GM12878 (cell line): Measurements from ENCODE around the gene NEAT1. TPM values are rescaled to one million over a fixed set of nuclear protein-coding genes. Genes with fewer than 3 reads are reported as not detected.

ENCODE experiments used
- ATAC-seq: fragments of 200-7000 bp; cut with Tn5 transposase; 3 replicates; pipeline ENCODE4 v1.9.1; 2020; ENCODE audit warnings: mild to moderate bottlenecking, moderate library complexity
- BruUV-seq: library from RNA; stranded (reverse); fragments of 400-500 nt; replicated peaks from 2 replicates; lab custom pipeline; 2021; lab: Mats Ljungman, UMichigan
- CTCF ChIA-PET: fragments of 300-600 bp; sonication (Branson Sonifier 250); formaldehyde crosslinking; extraction: SDS; loops from one replicate; lab custom pipeline; 2021; ENCODE audit warnings: inconsistent platforms; lab: Yijun Ruan, JAX
- POLR2A ChIA-PET: fragments of 350-600 bp; formaldehyde crosslinking; extraction: SDS; loops from one replicate; lab custom pipeline; 2021; ENCODE audit warnings: inconsistent platforms; lab: Charles Lee
- RAD21 ChIA-PET: fragments of 300-600 bp; sonication (Branson Sonifier 250); formaldehyde crosslinking; loops from one replicate; lab custom pipeline; 2023; ENCODE audit warnings: antibody characterized with exemption; ENCODE audit not compliant: unreplicated experiment; lab: Charles Lee
- SMC1A ChIA-PET: fragments of 300-600 bp; sonication (Branson Sonifier 250); formaldehyde crosslinking; loops from one replicate; lab custom pipeline; 2023; ENCODE audit not compliant: unreplicated experiment, uncharacterized antibody; lab: Charles Lee
- DNase-seq: peaks from one replicate; pipeline ENCODE4 v3.0.0-alpha.2; 2011; ENCODE audit warnings: low read depth, low spot score
- FAIRE-seq: peaks from 3 replicates; lab custom pipeline; 2011; peaks lifted over from hg19 to GRCh38; lab: Jason Lieb, UNC
- H2AFZ ChIP-seq: 2 replicates; pipeline ENCODE4 v1.6.0; 2011; ENCODE audit warnings: low read depth, low read length, control low read depth; ENCODE audit not compliant: control insufficient read depth
- H3K27ac ChIP-seq: 2 replicates; pipeline ENCODE4 v1.5.1; 2011; ENCODE audit warnings: control low read depth; ENCODE audit not compliant: control insufficient read depth, insufficient read depth
- H3K27me3 ChIP-seq, 2 experiments: replicated peaks in 1 of 2; 2 replicates each; pipeline versions ENCODE4 v1.6.0 to v1.6.1; 2011; ENCODE audit warnings: low read length in 1 of 2; ENCODE audit not compliant: control insufficient read depth in 2 of 2, insufficient read depth in 2 of 2
- H3K36me3 ChIP-seq, 2 experiments: 2 replicates each; pipeline ENCODE4 v1.5.1; 2011; ENCODE audit warnings: low read length in 1 of 2; ENCODE audit not compliant: control insufficient read depth in 2 of 2, insufficient read depth in 2 of 2
- H3K4me1 ChIP-seq: 2 replicates; pipeline ENCODE4 v1.6.1; 2011; ENCODE audit warnings: mild to moderate bottlenecking, low read length, moderate library complexity, mixed read lengths; ENCODE audit not compliant: control insufficient read depth, insufficient read depth
- H3K4me2 ChIP-seq: 2 replicates; pipeline ENCODE4 v1.6.0; 2011; ENCODE audit warnings: control low read depth; ENCODE audit not compliant: control insufficient read depth, insufficient read depth
- H3K4me3 ChIP-seq: fragments of 200-600 bp; sonication (generic); 2 replicates; pipeline ENCODE4 v1.5.1; 2016
- H3K79me2 ChIP-seq: 2 replicates; pipeline ENCODE4 v1.6.0; 2011; ENCODE audit warnings: low read length; ENCODE audit not compliant: control insufficient read depth, insufficient read depth
- H3K9ac ChIP-seq: 2 replicates; pipeline ENCODE4 v1.8.0; 2011; ENCODE audit warnings: low read length, control low read depth, mixed read lengths; ENCODE audit not compliant: control insufficient read depth, insufficient read depth
- H3K9me3 ChIP-seq: replicated peaks from 3 replicates; pipeline ENCODE4 v1.5.1; 2011; ENCODE audit warnings: mild to moderate bottlenecking, low read length; ENCODE audit not compliant: control insufficient read depth, insufficient read depth
- H4K20me1 ChIP-seq: 2 replicates; pipeline ENCODE4 v1.6.0; 2011; ENCODE audit not compliant: control insufficient read depth, insufficient read depth
- HDAC6 ChIP-seq: fragments of 200-600 bp; sonication (generic); IDR thresholded peaks from one replicate; pipeline ENCODE4 v1.8.0; 2017; ENCODE audit warnings: antibody characterized with exemption; ENCODE audit not compliant: unreplicated experiment
- YY1 ChIP-seq: IDR thresholded peaks from 2 replicates; pipeline ENCODE4 v1.6.1; 2011; ENCODE audit warnings: low read depth, mild to moderate bottlenecking, low read length
- WGBS: methylation state at CpG from one replicate; pipeline ENCODE4 v1.1.6; 2016; ENCODE audit warnings: low lambda C conversion rate; ENCODE audit not compliant: insufficient replicate concordance, insufficient coverage; ENCODE audit errors: missing lambda C conversion rate; 5-methylcytosine and 5-hydroxymethylcytosine counted together
- in situ Hi-C: fragments of 300-500 bp; cut with MboI; formaldehyde crosslinking; loops from 9 replicates; pipeline ENCODE4 v1.14.3; 2018; ENCODE audit warnings: mixed read lengths
- intact Hi-C: fragments of 100-400 bp; cut with micrococcal nuclease; formaldehyde crosslinking; loops from one replicate; pipeline ENCODE4 v1.14.2; 2022; ENCODE audit not compliant: unreplicated experiment
- polyA plus RNA-seq, 11 experiments: library from polyadenylated mRNA; depleted of rRNA in 4 of 11; unstranded in 6 of 11; stranded (reverse) in 5 of 11; fragments of >200 nt; fragmentation: Nextera tagmentation in 4 of 11; fragmentation: Illumina TruSeq in 1 of 11; extraction: Ambion mirVana in 4 of 11; extraction: Trizol in 1 of 11; gene quantifications; 1 replicate in 1 of 11; 2 replicates in 10 of 11; pipeline versions ENCODE4 v1.2.1 to v1.2.3, GENCODE V29; 2011 to 2016; ENCODE audit warnings: inconsistent platforms in 2 of 11, missing spikeins in 2 of 11, low read depth in 1 of 11
- total RNA-seq, 4 experiments: library from RNA; depleted of rRNA in 3 of 4; stranded (reverse); fragments of >200 nt in 3 of 4; fragmentation: Illumina TruSeq in 1 of 4; extraction: Trizol in 1 of 4; gene quantifications; 2 replicates each; pipeline versions ENCODE4 v1.2.1 to v1.2.3, GENCODE V29; 2013 to 2021

NEAT1 gene
- total and polyA plus RNA-seq, 10 of the 15 experiments (the other 5 are each of a cell fraction or from before 2014, with no cell fraction given) = 13.6 to 328 (median 69.4) TPM

GRCh38 chr11:65379698-65380459 is 42.7 kb upstream of the NEAT1 start:
- no peak for DNase-seq
- TF ChIP-seq HDAC6 (no peak), YY1 (no peak)
- Histone ChIP-seq H4K20me1 (no peaks in the 10 kb centered on the region), H3K9me3 (no peaks in the 10 kb centered on the region), H3K4me1 (peaks cover 46% of the 10 kb centered on the region), H3K36me3 (peaks cover 0 to 3% of the 10 kb centered on the region in 2 experiments; a peak in 2 of 4 replicates), H3K27me3 (no peaks in the 10 kb centered on the region), H3K4me3 (no peak overlapping the region), H3K27ac (no peak overlapping the region; the same call in 1 of the 2 replicates), H3K79me2 (peaks cover 13% of the 10 kb centered on the region), H3K9ac (no peak overlapping the region; the same call in 1 of the 2 replicates), H2AFZ (no peak overlapping the region), H3K4me2 (no peak overlapping the region; the same call in 1 of the 2 replicates)
- BruUV-seq = no TSS peak
- FAIRE-seq = no peak
- ChIA-PET POLR2A (interaction anchor here (1.8 to 2.7 kb wide), 2 partner anchors 8 to 35 kb away, joined by 5 to 14 read pairs; no protein-coding TSS in a partner anchor), SMC1A (interaction anchor here (0.5 to 3.6 kb wide), 9 partner anchors 8 to 152 kb away, joined by 3 to 20 read pairs (median 7); no protein-coding TSS in a partner anchor), RAD21 (interaction anchor here (1.2 to 2.0 kb wide), 5 partner anchors 8 to 89 kb away, joined by 3 to 6 read pairs (median 5); partner anchors contain the start of gene CDC42EP2), CTCF (interaction anchor here (0.7 to 3.5 kb wide), 6 partner anchors 13 to 129 kb away, joined by 3 to 28 read pairs (median 12); no protein-coding TSS in a partner anchor)
- WGBS = 94% methylated on average over 13 of the region's 13 CpGs
- in situ Hi-C loops = no loop called here
- intact Hi-C loops = loop anchor here (5.0 kb wide), 1 partner anchor 117 kb away; the partner anchor contains the start of gene MALAT1
- ATAC-seq = no peak
